ENCODE data around the gene BMERB1. TPM values are rescaled to one million over a fixed set of nuclear protein-coding genes. Genes with fewer than 3 reads are reported as not detected.
A peak's percentile ranks its signal among the peaks of the same experiment; 100 is the strongest.
"Not testable (repeated sequence)": the region's sequence is repeated elsewhere in the genome, so short reads cannot be mapped to it uniquely, and the experiment has no call there.

Gene BMERB1
- total RNA-seq, 3 donors from 2014 or later: 25.3 to 77.8 (median 38.7) TPM

DNA sequence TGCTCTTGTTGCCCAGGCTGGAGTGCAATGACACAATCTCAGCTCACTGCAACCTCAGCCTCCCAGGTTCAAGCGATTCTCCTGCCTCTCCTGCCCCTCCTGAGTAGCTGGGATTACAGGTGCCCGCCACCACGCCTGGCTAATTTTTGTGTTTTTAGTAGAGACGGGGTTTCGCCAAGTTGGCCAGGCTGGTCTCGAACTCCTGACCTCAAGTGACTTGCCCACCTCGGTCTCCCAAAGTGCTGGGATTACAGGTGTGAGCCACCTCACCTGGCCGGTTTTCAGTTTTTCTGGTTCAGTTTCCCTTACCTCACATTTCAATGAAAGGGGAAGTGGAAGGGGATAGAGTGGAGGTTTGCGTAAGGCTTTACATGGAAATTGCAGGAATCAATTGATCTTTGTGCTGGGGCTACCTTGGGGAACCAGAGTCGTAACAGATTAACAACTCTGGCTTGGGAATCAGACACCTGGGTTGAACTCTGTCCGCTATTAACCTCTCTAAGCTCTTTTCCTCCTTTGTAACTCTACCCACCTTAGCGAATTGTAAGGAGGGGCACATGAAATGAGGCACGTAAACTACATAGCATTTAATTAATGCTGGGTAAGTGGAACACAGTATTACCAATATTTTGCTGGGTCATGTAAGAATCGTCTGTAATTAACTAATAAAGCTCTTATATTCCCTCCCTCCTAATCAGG, 35.6 kb upstream of the BMERB1 start:
- Histone ChIP-seq H3K9me3 (no peaks in the 10 kb centered on the region), H3K36me3 (no peaks in the 10 kb centered on the region), H3K27me3 (no peaks in the 10 kb centered on the region), H3K4me1 (no peaks in the 10 kb centered on the region), H3K4me3 (no peak overlapping the region), H3K27ac (peak overlapping the region; percentile 35 to 50)
- intact Hi-C loops (cut with DNase I; ENCODE audit: low total_unique reads): no loop called here
- no peak for DNase-seq (ENCODE audit: low spot score in 2 of 2)
- TF ChIP-seq, protein P1, sequence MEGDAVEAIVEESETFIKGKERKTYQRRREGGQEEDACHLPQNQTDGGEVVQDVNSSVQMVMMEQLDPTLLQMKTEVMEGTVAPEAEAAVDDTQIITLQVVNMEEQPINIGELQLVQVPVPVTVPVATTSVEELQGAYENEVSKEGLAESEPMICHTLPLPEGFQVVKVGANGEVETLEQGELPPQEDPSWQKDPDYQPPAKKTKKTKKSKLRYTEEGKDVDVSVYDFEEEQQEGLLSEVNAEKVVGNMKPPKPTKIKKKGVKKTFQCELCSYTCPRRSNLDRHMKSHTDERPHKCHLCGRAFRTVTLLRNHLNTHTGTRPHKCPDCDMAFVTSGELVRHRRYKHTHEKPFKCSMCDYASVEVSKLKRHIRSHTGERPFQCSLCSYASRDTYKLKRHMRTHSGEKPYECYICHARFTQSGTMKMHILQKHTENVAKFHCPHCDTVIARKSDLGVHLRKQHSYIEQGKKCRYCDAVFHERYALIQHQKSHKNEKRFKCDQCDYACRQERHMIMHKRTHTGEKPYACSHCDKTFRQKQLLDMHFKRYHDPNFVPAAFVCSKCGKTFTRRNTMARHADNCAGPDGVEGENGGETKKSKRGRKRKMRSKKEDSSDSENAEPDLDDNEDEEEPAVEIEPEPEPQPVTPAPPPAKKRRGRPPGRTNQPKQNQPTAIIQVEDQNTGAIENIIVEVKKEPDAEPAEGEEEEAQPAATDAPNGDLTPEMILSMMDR (IDR thresholded peaks at IDR 0.05): no peak
- TF ChIP-seq POLR2A (IDR thresholded peaks at IDR 0.05) (no peak), POLR2AphosphoS5 (IDR thresholded peaks at IDR 0.05) (no peak)

DNA sequence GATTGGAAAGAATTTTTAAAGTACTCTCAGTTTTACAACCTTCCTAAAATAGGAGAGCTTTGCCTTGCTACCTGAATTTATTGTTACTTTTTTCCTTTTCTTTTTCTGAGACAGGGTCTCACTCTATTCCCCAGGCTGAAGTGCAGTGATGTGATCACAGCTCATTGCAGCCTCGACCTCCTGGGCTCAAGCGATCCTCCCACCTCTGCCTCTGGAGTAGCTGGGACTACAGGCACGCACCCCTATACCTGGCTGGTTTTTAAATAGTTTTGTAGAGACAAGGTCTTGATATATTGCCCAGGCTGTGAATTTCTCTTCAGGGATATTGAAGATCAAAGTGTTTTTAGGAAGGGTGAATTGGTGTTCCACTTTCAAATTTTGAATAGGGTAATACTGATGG, 35.1 kb upstream of the BMERB1 start:
- no peak for TF ChIP-seq POLR2AphosphoS5 (IDR thresholded peaks at IDR 0.05)
- TF ChIP-seq POLR2A (IDR thresholded peaks at IDR 0.05): no peak
- TF ChIP-seq, protein P1 (IDR thresholded peaks at IDR 0.05): no peak
- Histone ChIP-seq H3K27ac (peak overlapping the region; percentile 35 to 50), H3K9me3 (no peaks in the 10 kb centered on the region), H3K36me3 (no peaks in the 10 kb centered on the region), H3K4me3 (no peak overlapping the region), H3K4me1 (no peaks in the 10 kb centered on the region), H3K27me3 (no peaks in the 10 kb centered on the region)
- no peak for DNase-seq (ENCODE audit: low spot score in 2 of 2)
- intact Hi-C loops (cut with DNase I; ENCODE audit: low total_unique reads): no loop called here

DNA sequence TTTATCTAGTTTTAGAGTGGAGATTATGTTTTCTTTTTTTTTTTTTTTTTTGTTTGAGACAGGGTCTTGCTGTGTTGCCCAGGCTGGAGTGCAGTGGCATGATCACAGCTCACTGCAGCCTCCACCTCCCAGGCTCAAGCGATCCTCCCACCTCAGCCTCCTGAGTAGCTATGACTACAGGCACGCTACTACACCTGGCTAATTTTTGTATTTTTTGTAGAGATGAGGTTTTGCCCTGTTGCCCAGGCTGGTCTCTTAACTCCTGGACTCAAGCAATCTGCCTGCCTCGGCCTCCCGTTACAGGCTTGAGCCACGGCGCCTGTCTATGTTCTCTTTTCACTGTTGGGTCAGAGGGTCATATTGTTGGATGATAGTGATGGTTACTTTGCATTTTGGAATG, 34.1 kb upstream of the BMERB1 start:
- H3K36me3 ChIP-seq; DNase-seq (ENCODE audit: low spot score in 2 of 2); H3K4me1 ChIP-seq; H3K27me3 ChIP-seq; intact Hi-C loops (cut with DNase I; ENCODE audit: low total_unique reads); H3K27ac ChIP-seq; H3K9me3 ChIP-seq; H3K4me3 ChIP-seq: not testable (repeated sequence)

DNA sequence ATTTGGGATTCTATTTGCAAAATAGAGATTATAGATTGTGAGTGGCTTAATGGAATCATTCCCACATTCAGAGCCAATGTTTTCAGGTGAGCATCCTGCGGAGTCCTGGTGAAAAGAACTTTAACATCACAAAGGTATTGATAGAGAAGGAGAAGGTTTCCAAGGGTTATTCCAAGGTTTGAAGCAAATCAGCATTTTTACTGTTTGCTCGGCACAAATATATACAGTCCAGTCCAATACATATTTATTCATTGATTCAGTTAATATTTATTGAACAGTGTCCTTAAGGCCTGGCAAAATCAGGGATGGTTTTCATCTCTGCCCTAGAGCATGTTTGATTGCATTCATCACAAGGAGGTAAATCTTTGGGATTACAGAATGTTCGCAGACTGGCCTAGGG, 32.4 kb upstream of the BMERB1 start:
- Histone ChIP-seq H3K4me1 (no peaks in the 10 kb centered on the region), H3K27ac (no peak overlapping the region), H3K4me3 (no peak overlapping the region), H3K27me3 (no peaks in the 10 kb centered on the region), H3K9me3 (no peaks in the 10 kb centered on the region), H3K36me3 (no peaks in the 10 kb centered on the region)
- DNase-seq (ENCODE audit: low spot score in 2 of 2): no peak
- TF ChIP-seq POLR2A (IDR thresholded peaks at IDR 0.05) (no peak), POLR2AphosphoS5 (IDR thresholded peaks at IDR 0.05) (no peak)
- TF ChIP-seq, protein P1 (IDR thresholded peaks at IDR 0.05): no peak
- intact Hi-C loops (cut with DNase I; ENCODE audit: low total_unique reads): no loop called here

DNA sequence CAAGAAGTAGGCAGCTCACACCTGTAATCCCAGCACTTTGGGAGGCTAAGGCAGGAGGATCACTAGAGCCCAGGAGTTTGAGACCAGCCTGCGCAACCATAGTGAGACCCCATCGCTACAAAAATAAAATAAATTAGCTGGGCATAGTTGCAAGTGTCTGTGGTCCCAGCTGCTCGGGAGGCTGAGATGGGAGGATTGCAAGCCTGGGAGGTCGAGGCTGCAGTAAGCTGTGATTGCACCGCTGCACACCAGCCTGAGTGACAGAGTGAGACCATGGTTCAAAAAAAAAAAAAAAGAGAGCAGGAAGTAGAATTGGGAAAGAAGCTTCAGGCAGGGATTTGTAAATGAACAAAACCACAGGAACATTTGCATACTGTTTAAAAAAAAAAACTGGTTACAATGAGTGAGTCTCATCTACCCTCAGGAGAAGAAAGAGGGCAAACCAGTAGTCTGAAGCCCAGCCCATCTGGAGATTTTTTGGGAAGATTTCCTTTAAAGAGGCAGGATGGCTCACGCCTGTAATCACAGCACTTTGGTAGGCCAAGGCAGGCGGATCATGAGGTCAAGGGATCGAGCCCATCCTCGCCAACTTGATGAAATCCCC, 30.9 kb upstream of the BMERB1 start:
- intact Hi-C loops (cut with DNase I; ENCODE audit: low total_unique reads): no loop called here
- TF ChIP-seq POLR2A (IDR thresholded peaks at IDR 0.05) (no peak), POLR2AphosphoS5 (IDR thresholded peaks at IDR 0.05) (no peak)
- TF ChIP-seq, protein P1 (IDR thresholded peaks at IDR 0.05): no peak
- no peak overlapping the region for H3K4me3 ChIP-seq

DNA sequence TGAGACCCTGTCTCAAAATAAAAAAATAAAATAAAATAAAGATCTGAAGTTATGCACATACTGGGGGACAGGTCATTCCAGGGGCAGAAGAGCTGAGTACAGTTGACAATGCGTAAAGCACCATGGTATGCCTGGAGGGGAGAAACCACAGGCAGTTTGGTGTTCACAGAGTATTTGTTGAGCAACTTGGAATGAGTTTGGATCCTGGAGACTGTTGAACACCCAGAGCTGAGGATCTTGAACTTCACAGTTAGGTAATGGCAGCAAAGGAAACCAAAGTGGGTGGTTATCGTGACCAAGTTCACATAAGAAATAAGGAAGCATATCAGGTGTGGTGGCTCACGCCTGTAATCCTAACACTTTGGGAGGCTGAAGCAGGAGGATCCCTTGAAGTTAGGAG, 30.3 kb upstream of the BMERB1 start:
- peak overlapping the region; percentile 80 to 87 for H3K27ac ChIP-seq
- H3K27me3 ChIP-seq; H3K9me3 ChIP-seq; H3K4me3 ChIP-seq; H3K4me1 ChIP-seq; intact Hi-C loops (cut with DNase I; ENCODE audit: low total_unique reads); H3K36me3 ChIP-seq: not testable (repeated sequence)
- peak in 1 of 2 donors; percentile 26 for DNase-seq (ENCODE audit: low spot score in 2 of 2)

More for the DNA sequence above, 30.9 kb upstream of the BMERB1 start:
- no peak for DNase-seq (ENCODE audit: low spot score in 2 of 2)
- H3K9me3 ChIP-seq: no peaks in the 10 kb centered on the region
- H3K27me3 ChIP-seq: no peaks in the 10 kb centered on the region
- peak overlapping the region; percentile 80 to 87 for H3K27ac ChIP-seq
- no peaks in the 10 kb centered on the region for H3K4me1 ChIP-seq
- no peaks in the 10 kb centered on the region for H3K36me3 ChIP-seq
